A549 (cell line): ENCODE measurements around the gene TAGLN3.

ENCODE experiments used
- CTCF ChIP-seq: fragments of >200 bp; sonication (Bioruptor Twin); formaldehyde crosslinking; IDR thresholded peaks from 3 replicates; pipeline ENCODE4 v1.5.1; 2016
- TF ChIP-seq, protein P1 (sequence below): IDR thresholded peaks from 2 replicates; pipeline ENCODE4 v1.6.1; 2012

DNA sequence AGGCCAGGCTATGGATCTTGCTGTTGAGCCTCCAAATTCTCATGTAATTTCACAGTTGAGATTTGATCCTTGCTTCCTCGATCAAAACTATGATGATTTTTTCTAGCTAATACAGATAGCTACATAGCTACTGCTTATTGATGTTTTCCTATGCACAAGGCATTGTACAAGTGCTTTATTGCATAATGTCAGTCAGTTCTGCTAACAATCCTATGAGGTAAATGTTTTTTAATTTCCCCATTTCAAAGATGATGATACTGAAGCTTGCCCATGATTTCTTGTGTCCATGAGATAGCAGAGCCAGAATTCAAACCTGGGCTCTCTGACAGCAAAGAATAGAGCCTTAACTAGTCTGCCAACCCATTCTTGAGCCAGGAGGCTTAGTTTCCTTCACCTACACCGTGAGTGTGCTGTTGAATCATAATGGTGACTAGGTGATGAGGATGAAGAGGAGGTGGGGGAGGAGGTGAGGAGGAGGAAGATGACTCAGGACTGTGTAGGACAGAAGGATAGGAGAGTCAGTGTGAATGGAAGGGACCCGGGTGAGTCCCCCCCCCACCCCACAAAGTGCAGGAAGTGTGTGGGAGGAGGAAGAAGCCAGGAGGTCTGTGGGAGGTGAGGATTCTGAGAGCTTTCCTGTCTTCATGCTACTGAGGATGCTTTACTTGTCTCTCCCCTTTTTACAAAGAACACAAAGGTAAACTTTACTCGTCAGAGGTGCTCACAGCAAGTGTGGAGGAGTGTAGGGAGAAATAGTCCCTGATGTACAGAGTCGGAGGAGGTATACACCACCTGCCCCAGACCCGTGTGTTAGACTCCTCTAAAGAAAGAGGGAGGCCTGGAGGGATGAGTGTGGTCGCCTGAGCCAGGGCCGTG, 3.6 kb downstream of the TAGLN3 start:
- TF ChIP-seq CTCF: no peak
- TF ChIP-seq, protein P1, sequence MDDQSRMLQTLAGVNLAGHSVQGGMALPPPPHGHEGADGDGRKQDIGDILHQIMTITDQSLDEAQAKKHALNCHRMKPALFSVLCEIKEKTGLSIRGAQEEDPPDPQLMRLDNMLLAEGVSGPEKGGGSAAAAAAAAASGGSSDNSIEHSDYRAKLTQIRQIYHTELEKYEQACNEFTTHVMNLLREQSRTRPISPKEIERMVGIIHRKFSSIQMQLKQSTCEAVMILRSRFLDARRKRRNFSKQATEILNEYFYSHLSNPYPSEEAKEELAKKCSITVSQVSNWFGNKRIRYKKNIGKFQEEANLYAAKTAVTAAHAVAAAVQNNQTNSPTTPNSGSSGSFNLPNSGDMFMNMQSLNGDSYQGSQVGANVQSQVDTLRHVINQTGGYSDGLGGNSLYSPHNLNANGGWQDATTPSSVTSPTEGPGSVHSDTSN: no peak
